Pancreas (tissue), 10 donors: ENCODE data around the gene RNF214. TPM values are rescaled to one million over a fixed set of nuclear protein-coding genes. Genes with fewer than 3 reads are reported as not detected.

Experiments
- ATAC-seq, 4 donors: fragments of 200-7000 bp; cut with Tn5 transposase; one replicate each; pipeline versions ENCODE4 v1.8.0 to v1.9.1; 2020; ENCODE audit warnings: mild to moderate bottlenecking in 4 of 4, moderate library complexity in 4 of 4
- DNase-seq, 6 donors: peaks; one replicate each; pipeline ENCODE4 v3.0.0-alpha.2; 2020
- FAIRE-seq: peaks from 2 replicates; lab custom pipeline; 2012; peaks lifted over from hg19 to GRCh38; lab: Jason Lieb, UNC
- H3K27ac ChIP-seq, 4 donors: fragments of 200-600 bp; sonication (generic); 1 replicate in 3 of 4; 2 replicates in 1 of 4; pipeline versions ENCODE4 v1.5.0 to v1.8.0; 2020
- H3K27me3 ChIP-seq, 4 donors: fragments of 200-600 bp; one replicate each; pipeline ENCODE4 v1.8.0; 2021
- H3K36me3 ChIP-seq, 3 donors: fragments of 200-600 bp; sonication (generic) in 1 of 3; one replicate each; pipeline versions ENCODE4 v1.5.0 to v1.8.0; 2020 to 2021
- H3K4me1 ChIP-seq, 3 donors: fragments of 200-600 bp; one replicate each; pipeline ENCODE4 v1.8.0; 2021
- H3K4me3 ChIP-seq, 4 donors: fragments of 200-600 bp; sonication (generic) in 2 of 4; one replicate each; pipeline versions ENCODE4 v1.5.0 to v1.8.0; 2020 to 2021
- H3K9me3 ChIP-seq, 4 donors: fragments of 200-600 bp; one replicate each; pipeline ENCODE4 v1.8.0; 2021
- CTCF ChIP-seq, 4 donors: fragments of 200-600 bp; sonication (generic) in 3 of 4; IDR thresholded peaks; one replicate each; pipeline versions ENCODE4 v1.5.0 to v1.8.0; 2021; ENCODE audit warnings: antibody characterized with exemption in 4 of 4
- WGBS, 2 donors: extraction: QIAGEN DNeasy Blood & Tissue Kit; methylation state at CpG; one replicate each; pipeline ENCODE4 v1.1.7; 2013; 5-methylcytosine and 5-hydroxymethylcytosine counted together
- intact Hi-C, 3 donors: fragments of 100-400 bp; cut with DNase I; formaldehyde crosslinking; loops; one replicate each; pipeline versions ENCODE4 v1.11.1 to v1.14.2; 2022
- polyA plus RNA-seq, 2 donors: library from polyadenylated mRNA; stranded (reverse); fragments of 200-250 nt; gene quantifications; one replicate each; pipeline ENCODE4 v1.2.3, GENCODE V29; 2013
- total RNA-seq, 6 donors: library from RNA; stranded (reverse); fragmentation: NEBNext Ultra II Directional in 4 of 6; extraction: Animal tissue kit (Norgen Biotek cat#: 25700) in 4 of 6; gene quantifications; one replicate each; pipeline versions ENCODE4 v1.2.1 to v1.2.4, GENCODE V29; 2021 to 2023
- donor health status: healthy with polysubstance abuse.
- donor health status: DM: no; HTN: no; CAD: no; lungs with moderate emphysema.
- donor health status: DM: no; HTN: no; CAD: no.
- donor health status: control.
- donor health status: control.
- donor health status: Bipolar disorder and iron deficiency.
- donor health status: DM: yes; HTN: yes; CAD: no.
- donor health status: DM: no; HTN: no; CAD: no.
- donor health status: DM: no; HTN: no; CAD: no.
- donor health status: DM: yes; HTN: yes; CAD: no.

Gene RNF214
- total and polyA plus RNA-seq, 8 donors: 14.0 to 23.8 (median 19.0) TPM

- FAIRE-seq (no peak), DNase-seq (peak; percentile 56 to 84 (median 75)), ATAC-seq (peak; percentile 35 to 65 (median 58))
- Histone ChIP-seq H3K27me3 (no peaks in the 10 kb centered on the region), H3K36me3 (peaks cover 0 to 4% (median 0%) of the 10 kb centered on the region in 3 donors), H3K4me1 (peaks cover 12 to 33% (median 32%) of the 10 kb centered on the region in 3 donors), H3K9me3 (no peaks in the 10 kb centered on the region), H3K4me3 (peak overlapping the region in 2 of 4 donors; percentile 24 to 41), H3K27ac (peak overlapping the region; percentile 73 to 92 (median 82))
- intact Hi-C loops: no loop called here
- WGBS, 2 donors: 9 to 11% methylated on average over 17 of the region's 17 CpGs
- TF ChIP-seq CTCF (IDR thresholded peaks at IDR 0.05): no peak
Measured at GRCh38 chr11:117300283-117300663, 67.8 kb downstream of the RNF214 start.

- no peak for TF ChIP-seq CTCF (IDR thresholded peaks at IDR 0.05)
Measured at GRCh38 chr11:117300773-117301172, 68.3 kb downstream of the RNF214 start.

DNA sequence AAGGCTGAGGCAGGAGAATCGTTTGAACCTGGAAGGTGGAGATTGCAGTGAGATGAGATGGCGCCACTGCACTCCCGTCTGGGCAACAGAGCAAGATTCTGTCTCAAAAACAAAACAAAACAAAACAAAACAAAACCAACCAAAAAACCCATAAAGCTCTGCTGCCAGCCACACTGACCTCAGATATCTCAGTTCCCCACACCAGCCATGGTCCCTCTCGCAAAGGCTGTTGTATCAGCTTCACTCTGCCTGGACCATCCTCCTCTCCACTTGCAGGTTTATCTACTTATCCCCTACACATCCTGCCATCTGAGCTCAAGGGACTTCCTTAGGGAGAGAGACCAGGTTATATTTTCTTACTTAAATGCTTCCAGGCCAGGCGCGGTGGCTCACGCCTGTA is 69.8 kb downstream of the RNF214 start:
- Histone ChIP-seq H3K27ac (no peak overlapping the region), H3K9me3 (no peaks in the 10 kb centered on the region), H3K36me3 (no peaks in the 10 kb centered on the region), H3K27me3 (no peaks in the 10 kb centered on the region), H3K4me3 (no peak overlapping the region), H3K4me1 (peaks cover 17 to 32% (median 31%) of the 10 kb centered on the region in 3 donors)
- no peak for ATAC-seq
- no peak for DNase-seq
- WGBS, 2 donors: 68 to 73% methylated on average over 7 of the region's 7 CpGs
- TF ChIP-seq CTCF (IDR thresholded peaks at IDR 0.05): no peak
- intact Hi-C loops: no loop called here
- no peak for FAIRE-seq

More at GRCh38 chr11:117300773-117301172, 68.3 kb downstream of the RNF214 start:
- ATAC-seq: no peak
- DNase-seq: no peak
- WGBS, 2 donors: 38 to 41% methylated on average over 5 of the region's 5 CpGs
- Histone ChIP-seq H3K27ac (peak overlapping the region; percentile 73 to 92 (median 82)), H3K27me3 (no peaks in the 10 kb centered on the region), H3K36me3 (no peaks in the 10 kb centered on the region), H3K4me1 (peaks cover 17 to 37% (median 32%) of the 10 kb centered on the region in 3 donors), H3K4me3 (peak overlapping the region in 1 of 4 donors; percentile 41), H3K9me3 (no peaks in the 10 kb centered on the region)
- intact Hi-C loops: no loop called here
- no peak for FAIRE-seq

- Histone ChIP-seq H3K36me3 (no peaks in the 10 kb centered on the region), H3K27ac (no peak overlapping the region), H3K4me3 (no peak overlapping the region), H3K4me1 (peaks cover 17 to 28% (median 27%) of the 10 kb centered on the region in 3 donors), H3K9me3 (no peaks in the 10 kb centered on the region), H3K27me3 (no peaks in the 10 kb centered on the region)
- no peak for TF ChIP-seq CTCF (IDR thresholded peaks at IDR 0.05)
- intact Hi-C loops: no loop called here
- 38 to 40% methylated on average over 4 of the region's 4 CpGs for WGBS, 2 donors
- FAIRE-seq: no peak
- ATAC-seq: no peak
- no peak for DNase-seq
Measured at GRCh38 chr11:117303101-117303500, 70.6 kb downstream of the RNF214 start.

DNA sequence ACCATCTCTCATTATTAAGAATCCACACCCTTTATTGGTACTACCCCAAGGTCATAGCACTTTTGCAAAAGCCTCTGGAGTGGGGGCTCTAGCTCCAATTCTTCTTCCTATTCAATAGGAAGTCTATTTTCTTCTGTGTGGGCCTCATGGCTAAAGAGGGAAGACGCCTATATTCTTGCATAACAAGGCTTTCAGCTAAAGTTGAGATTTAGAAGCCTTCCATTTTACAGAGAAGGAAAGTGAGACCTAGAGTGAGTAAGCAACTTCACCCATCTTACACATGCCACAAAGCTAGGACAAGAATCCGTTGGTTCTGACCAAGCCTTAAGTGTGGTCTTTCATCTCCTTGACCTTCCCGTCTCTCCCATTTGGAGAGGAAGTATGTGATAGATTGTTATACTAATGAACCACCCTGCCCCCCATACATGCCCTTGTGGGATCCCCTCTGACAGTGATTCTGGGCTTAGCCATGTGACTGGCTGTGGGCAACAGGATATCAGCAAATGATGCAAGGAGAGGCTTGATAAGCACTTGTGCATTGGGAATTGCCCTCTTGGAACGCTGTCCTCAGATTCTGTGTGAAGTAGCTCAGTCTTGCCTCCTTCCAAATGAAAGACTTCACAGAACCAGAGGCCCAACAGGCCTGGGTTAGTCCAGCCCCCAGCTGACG is 71.3 kb downstream of the RNF214 start:
- DNase-seq (no peak), ATAC-seq (no peak), FAIRE-seq (no peak)
- peaks cover 17 to 23% (median 22%) of the 10 kb centered on the region in 3 donors for H3K4me1 ChIP-seq
- no peak for TF ChIP-seq CTCF (IDR thresholded peaks at IDR 0.05)
- no peaks in the 10 kb centered on the region for H3K27me3 ChIP-seq
- H3K9me3 ChIP-seq: no peaks in the 10 kb centered on the region
- intact Hi-C loops: no loop called here
- H3K27ac ChIP-seq: no peak overlapping the region
- H3K36me3 ChIP-seq: no peaks in the 10 kb centered on the region
- WGBS, 2 donors: 57 to 63% methylated on average over 5 of the region's 5 CpGs
- H3K4me3 ChIP-seq: no peak overlapping the region
